ENCODE results near the gene ANO7. TPM values are rescaled to one million over a fixed set of nuclear protein-coding genes. Genes with fewer than 3 reads are reported as not detected.

Gene ANO7
- total and polyA plus RNA-seq, 2 of the 8 experiments (the other 6 are each of a cell fraction or from before 2014, with no cell fraction given) = 3.2 to 6.9 TPM

GRCh38 chr2:241209271-241209670, 20.8 kb downstream of the ANO7 start:
- Histone ChIP-seq H3K23ac (ENCODE audit: insufficient read length) (no peak overlapping the region), H3K18ac (ENCODE audit: extremely low read depth, low read length) (no peak overlapping the region), H4K91ac (replicated peaks; ENCODE audit: insufficient read length, low read length) (no peak overlapping the region), H3K23me2 (ENCODE audit: low read depth, low read length) (no peaks in the 10 kb centered on the region), H2BK5ac (ENCODE audit: low read depth, low read length) (no peak overlapping the region), H2BK20ac (ENCODE audit: low read length) (no peak overlapping the region), H3K56ac (replicated peaks; ENCODE audit: insufficient read length, low read depth, low read length) (no peak overlapping the region), H2BK120ac (replicated peaks; ENCODE audit: low read depth, low read length) (no peak overlapping the region), H3K4me1 (replicated peaks in 1 of 4; ENCODE audit: control insufficient read depth in 3 of 4, insufficient read depth in 4 of 4, low read length in 3 of 4) (peaks cover 0 to 2% (median 0%) of the 10 kb centered on the region in 4 experiments; a peak in 1 of 7 replicates), H2AFZ (ENCODE audit: low read length) (no peak overlapping the region), H3K9me3 (ENCODE audit: insufficient read depth in 2 of 2, low read depth in 1 of 2, low read length in 1 of 2) (no peaks in the 10 kb centered on the region), H2AK5ac (ENCODE audit: low read depth, low read length) (no peak overlapping the region), H3K79me2 (ENCODE audit: control insufficient read depth in 1 of 2, insufficient read depth in 2 of 2, low read length in 2 of 2) (no peaks in the 10 kb centered on the region), H3K4ac (replicated peaks; ENCODE audit: insufficient read length, low read depth, low read length) (no peak overlapping the region), H4K5ac (ENCODE audit: insufficient read length, low read depth, low read length) (no peak overlapping the region), H3K36me3 (ENCODE audit: control insufficient read depth in 2 of 4, insufficient read depth in 4 of 4, low read length in 3 of 4) (no peaks in the 10 kb centered on the region), H3K27me3 (replicated peaks in 1 of 4; ENCODE audit: control insufficient read depth in 3 of 4, extremely low read depth in 1 of 4, insufficient read depth in 3 of 4, low read length in 3 of 4) (no peaks in the 10 kb centered on the region), H4K20me1 (replicated peaks in 1 of 2; ENCODE audit: control insufficient read depth in 1 of 2, insufficient read depth in 2 of 2, low read length in 2 of 2) (no peaks in the 10 kb centered on the region), H4K8ac (ENCODE audit: extremely low read depth, insufficient read depth, low read length) (no peak overlapping the region), H3K27ac (ENCODE audit: low read depth, low read length) (no peak overlapping the region), H2BK12ac (ENCODE audit: low read depth, low read length) (no peak overlapping the region), H3K4me2 (ENCODE audit: insufficient read depth in 1 of 2, low read depth in 2 of 2, low read length in 2 of 2) (no peak overlapping the region), H3K4me3 (ENCODE audit: extremely low read depth in 1 of 4, insufficient read depth in 2 of 4, low read depth in 3 of 4, low read length in 4 of 4) (no peak overlapping the region), H3K79me1 (ENCODE audit: low read depth, low read length) (no peaks in the 10 kb centered on the region), H3K14ac (ENCODE audit: insufficient read length) (no peak overlapping the region), H3K9ac (replicated peaks in 1 of 4; ENCODE audit: extremely low read depth in 1 of 4, low read depth in 3 of 4, low read length in 3 of 4) (no peak overlapping the region), H2BK15ac (ENCODE audit: low read length) (no peak overlapping the region)
- CTCF ChIA-PET (ENCODE audit: partially characterized antibody) = no interaction called here
- no peak for DNase-seq (ENCODE audit: low read depth in 1 of 2, low spot score in 2 of 2)
- POLR2A ChIA-PET (ENCODE audit: partially characterized antibody) = no interaction called here
- WGBS, 2 experiments (ENCODE audit: extremely low coverage in 1 of 2, insufficient coverage in 1 of 2, insufficient read length in 1 of 2, insufficient replicate concordance in 2 of 2, low coverage in 1 of 2, low lambda C conversion rate in 2 of 2, missing lambda C conversion rate in 1 of 2) = 82% methylated on average over 26 of the region's 33 CpGs; no CpG with 5 or more reads in 1 of the 2 experiments
- no peak for FAIRE-seq
- TF ChIP-seq NANOG (IDR thresholded peaks at IDR 0.05; ENCODE audit: insufficient read depth, low read depth, low read length, poor library complexity, severe bottlenecking) = no peak
- TF ChIP-seq CHD2 (IDR thresholded peaks at IDR 0.05; ENCODE audit: low read length) = no peak
